HG02759 (cell line): ENCODE measurements around the gene PHLDA2.
A peak's percentile ranks its signal among the peaks of the same experiment; 100 is the strongest.

Source experiments
- ATAC-seq: cut with Tn5 transposase; IDR thresholded peaks from one replicate; pipeline ENCODE4 v1.9.1; 2021; ENCODE audit warnings: mild to moderate bottlenecking, moderate library complexity; ENCODE audit not compliant: unreplicated experiment

The PHLDA2 gene

GRCh38 chr11:2899080-2899783 is 30.0 kb downstream of the PHLDA2 start:
- ATAC-seq = no peak

DNA sequence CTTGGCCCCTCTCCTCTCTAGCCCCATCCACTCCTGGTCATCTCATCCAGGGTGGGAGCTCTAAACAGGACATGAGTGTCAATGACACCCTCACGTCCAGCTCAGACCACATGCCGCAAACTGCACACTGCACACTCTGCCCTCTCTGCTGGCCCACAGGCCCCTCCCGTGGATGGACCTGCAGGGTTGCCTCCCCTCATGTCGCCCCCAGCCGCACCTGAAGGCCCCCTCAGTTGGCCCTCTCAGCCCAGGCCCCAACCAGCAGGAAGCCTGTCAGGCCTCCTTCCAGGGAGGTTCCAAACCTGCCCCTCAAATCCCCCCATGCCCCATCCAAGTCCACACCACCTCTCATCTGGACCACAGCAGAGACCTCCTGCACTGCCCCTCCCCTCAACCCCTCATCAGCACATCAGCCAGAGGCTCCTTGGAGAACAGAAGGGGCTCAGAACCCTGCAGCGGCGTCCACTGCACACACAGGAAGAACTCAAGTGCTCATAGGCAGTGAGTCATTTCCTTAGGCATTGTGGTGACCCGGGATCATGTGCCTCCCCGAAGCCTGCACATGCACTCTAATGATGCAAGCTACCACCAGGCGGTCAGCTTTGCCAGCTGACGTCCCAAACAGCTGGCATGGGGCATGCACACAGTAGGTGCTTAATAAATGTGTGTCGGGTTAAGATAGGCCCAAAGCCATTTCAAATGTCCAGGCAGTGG is 30.7 kb downstream of the PHLDA2 start:
- no peak for ATAC-seq

DNA sequence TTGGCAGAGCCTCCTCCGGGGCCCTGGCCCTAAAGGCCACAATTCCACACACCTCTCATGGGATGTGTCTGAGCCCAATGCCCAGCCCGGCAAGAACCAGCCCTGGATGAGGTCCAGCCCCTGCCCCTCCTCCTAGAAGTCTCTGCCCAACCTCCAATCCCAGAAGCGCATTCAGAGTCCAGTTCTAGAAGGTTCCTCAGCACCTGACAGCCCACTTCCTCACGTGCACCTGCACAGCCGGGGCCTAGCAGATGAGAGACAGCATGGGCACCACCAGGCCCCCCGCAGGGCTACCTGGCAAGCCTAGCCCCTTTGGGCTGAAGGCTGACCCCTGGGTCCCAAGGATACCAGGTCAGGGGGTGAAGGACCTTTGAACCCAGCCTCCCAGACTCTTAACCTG is 32.2 kb downstream of the PHLDA2 start:
- no peak for ATAC-seq

DNA sequence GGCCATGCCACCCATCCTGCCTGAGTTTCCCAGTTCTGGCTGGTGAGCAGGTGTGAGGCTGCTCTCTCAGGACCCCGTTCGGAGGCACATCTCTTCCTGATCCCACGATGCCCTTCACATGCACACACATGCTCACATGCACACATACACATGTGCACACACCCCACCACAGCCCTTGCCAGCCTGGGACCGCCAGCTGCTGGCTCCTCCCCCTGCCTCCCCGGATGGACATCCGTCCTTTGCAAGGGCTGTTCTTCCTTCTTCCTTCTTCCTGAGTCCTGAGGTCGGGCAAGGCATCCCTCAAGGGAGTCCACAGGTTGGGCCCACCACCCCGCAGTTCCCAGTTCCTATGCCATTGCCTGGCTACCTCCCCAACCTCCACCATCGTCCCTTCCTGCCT is 33.2 kb downstream of the PHLDA2 start:
- no peak for ATAC-seq

GRCh38 chr11:2893935-2894334 is 35.3 kb downstream of the PHLDA2 start:
- no peak for ATAC-seq

DNA sequence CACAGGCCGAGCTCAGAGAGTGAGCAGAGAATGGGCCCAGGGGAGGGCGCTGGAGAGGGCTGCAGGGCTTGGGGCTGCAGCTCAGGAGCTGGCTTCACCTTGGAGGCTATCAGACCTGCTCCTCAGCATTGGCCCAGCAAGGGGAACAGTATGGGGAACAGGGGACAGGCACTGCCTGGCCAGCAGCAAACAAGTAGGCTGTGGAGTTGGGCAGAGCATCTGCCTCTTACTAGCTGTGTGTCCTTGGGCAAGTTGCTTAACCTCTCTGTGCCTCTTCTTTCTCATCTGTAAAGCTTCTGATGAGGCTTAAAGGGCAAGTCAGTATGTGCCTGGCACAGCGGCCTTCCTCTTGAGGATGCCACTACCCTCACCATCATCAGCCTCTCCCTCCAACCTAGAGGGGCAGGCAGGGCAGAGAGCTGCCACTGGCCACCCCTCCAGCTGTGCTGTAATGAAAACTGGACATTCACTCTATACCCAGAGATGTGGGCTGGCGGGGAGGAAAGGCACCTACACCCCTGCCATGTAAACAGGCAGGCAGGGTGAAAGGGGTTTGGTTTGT is 36.2 kb downstream of the PHLDA2 start:
- peak; percentile 22 for ATAC-seq

DNA sequence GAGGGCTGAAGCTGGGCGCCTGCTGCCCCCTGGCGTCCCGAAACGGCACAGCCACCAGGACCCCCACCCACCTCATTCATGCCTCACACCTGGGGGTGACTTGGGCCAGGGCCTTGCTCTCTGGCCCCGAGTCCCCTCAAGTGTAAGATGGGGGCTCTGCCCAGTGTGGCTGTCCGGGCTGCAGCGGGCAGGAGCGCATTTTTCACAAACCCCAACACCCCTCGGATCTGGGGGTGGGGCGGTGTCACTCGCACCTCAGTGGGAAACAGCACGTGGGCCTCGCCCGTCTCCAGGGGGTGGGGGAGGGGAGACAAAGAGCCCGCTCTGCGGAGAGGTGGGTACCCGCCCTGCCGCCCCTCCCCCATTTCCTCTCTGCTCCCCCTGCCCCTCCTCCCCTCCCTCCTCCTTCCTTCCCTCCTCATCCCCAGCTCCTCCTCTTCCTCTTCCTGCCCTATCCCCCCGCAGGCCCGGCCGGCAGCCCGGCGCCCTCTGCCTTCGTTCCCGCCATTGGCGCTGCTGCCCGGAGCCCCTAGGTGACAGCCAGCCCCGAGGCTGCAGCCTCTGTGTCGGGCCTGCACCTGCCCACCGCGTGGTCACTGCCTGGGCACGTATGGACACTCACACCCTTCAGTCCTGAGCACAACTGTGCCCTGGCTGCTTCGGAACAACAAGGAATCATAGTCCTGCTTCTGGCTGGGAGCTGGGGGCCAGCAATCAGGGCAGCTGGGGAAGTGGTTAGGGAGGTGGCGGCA is 36.8 kb downstream of the PHLDA2 start:
- peak; percentile 52 for ATAC-seq

GRCh38 chr11:2891326-2892214 is 37.6 kb downstream of the PHLDA2 start:
- ATAC-seq = no peak

DNA sequence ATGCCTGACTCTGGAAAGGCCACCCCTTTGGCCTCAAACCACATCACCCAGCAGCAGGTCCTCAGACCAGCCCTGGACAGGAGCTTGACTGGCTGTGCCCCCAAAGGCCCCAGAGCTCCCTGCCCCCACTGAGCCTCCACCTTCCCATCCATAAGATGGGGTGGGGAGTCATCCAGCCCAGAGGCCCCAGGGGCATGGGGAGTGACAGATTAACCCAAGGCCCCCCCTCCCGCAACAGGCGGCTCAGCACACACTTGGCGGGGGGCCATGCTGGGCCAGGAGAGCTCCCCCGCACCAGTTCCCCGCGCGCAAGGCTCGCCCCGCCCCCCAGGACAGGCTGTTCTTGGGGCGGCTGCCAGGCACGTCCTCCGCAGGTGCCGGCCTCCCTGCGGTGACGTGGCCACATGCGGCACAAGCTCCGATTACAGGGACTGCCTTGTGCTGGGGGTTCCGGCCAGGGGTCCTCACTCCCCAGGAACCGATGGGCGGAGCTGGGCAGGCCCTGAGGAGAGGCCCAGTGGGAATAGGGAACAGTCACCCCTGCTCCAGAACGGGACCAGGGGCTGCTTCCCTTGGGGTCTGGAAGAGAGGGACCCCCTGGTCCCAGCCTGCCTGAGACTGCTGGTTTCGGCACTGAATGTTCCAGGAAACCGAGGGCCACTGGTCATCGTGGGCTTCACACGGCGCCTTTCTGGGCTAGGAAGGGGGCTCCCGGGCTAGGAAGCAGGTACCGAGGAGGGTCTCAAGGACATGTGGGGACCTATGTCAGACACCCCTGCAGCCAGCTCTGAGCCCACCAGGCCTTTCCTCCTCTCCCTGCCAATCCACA is 38.5 kb downstream of the PHLDA2 start:
- no peak for ATAC-seq

- ATAC-seq = no peak
These were observed 39.6 kb downstream of the PHLDA2 start for GRCh38 chr11:2889362-2890273.

DNA sequence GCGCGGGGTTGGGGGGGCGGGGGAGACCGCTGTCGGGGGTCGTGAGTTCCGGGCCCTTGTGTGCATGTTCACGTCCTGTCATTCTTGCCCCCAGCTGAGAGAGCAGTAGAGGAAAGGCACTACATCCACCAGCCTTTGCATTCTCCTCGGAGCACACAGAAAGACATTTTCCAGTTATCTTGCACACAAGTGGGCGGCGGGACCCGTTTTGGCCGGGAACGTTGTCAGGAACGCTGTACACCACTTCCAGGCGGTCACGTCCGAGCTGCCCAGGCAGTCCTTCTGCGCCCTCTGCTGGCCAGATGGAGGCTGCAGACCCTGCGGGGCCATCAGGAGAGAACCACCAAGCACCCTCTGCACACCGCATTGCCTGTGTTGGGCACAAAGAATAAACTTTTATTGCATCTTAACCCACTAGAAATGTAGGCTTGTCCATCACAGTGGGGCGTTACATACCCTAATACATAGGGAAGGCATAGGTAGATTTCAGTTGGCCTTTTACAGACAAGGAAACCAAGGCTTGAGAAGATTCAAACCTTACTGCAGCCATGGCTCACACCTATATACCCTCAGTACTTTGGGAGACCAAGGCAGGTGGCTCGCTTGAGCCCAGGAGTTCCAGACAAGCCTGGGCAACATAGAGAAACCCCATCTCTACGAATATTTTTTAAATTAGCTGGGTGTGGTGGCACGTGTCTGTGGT is 40.8 kb downstream of the PHLDA2 start:
- no peak for ATAC-seq

DNA sequence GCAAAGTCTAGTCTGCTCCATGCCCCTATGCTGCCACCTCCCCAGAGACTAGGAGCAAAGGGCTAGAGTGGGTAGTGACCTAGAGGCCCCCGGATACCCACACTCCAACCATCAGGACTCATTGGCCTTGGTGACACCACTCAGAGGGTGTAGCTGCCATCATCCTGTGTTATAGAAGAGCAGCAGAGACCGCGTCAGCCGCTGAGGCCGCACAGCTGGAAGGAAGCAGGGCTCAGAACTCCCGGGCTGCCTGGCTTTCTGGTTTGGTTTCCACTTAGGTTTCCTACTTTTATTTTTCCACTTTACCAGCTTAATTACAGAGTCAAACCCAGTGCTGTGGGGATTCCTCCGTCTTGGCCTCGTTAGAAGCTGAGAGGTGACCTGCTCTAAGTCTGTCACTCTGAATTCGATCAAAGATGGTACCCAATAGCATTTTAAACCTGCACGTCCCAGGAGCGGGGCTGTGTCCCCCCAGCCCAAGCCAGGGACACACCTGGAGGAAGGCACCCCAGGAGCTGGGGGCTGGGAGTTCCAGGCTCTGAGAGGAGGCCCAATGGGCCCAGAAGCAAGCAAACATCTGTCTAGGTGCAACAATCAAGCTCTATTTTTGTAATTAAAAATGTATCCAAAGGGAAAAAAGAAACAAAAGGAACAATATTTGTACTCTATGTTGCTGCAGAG is 41.6 kb downstream of the PHLDA2 start:
- ATAC-seq = no peak

DNA sequence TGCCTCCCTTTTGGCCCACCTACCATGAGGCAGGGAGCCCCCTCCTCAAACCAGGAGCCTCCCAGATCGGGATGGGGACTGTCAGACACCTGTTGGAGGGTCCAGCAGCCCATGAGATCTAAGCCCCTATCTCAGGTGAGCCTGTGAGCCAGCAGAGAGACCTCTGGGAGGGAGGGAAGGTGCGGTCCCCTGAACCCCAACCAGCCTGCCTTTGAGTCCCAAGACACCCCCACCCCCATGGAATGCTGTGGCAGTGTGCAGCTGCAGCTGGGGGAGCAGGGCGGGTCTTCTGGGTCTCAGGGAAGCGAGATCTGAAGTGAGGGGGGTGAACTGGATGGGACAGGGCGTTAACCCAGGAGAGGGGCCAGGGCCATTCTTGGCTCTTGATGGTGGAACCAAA is 42.3 kb downstream of the PHLDA2 start:
- no peak for ATAC-seq

DNA sequence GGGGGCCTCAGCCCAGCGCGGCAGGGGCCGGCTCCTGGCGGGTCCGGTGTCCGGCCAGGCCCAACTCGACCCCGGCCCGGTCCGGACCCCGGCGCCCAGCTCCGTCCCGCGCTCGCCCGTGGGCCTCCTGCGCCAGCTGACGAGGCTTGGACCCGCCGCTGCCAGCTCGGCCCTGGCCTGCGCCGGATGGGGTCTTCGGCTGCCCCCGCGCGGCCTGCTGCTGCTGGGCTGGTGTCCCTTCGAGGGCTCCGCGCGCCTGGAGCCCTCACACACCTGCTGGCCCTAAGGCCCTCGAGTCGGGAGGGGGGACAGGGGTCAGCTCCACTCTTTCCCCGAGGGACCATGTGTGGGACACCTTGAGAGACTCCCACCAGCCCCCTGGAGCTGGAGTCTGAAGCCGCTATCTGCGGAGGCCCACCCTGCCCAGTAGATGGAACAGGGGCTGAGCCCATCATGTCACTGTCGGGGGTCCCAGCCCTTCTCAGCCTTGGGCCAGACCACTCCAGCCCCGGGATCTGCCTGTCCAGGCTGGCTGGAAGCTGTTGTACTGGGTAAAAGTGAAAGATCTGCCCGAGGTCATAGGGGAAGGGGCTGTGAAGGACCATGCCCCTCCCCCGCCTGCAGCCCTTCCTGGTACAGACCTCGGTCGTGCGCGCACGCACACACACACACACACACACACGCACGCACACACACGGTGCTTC is 42.9 kb downstream of the PHLDA2 start:
- peak; percentile 18 for ATAC-seq

- ATAC-seq = peak; percentile 76
These were observed 43.5 kb downstream of the PHLDA2 start, which contains the start of gene CDKN1C for GRCh38 chr11:2885678-2886081. Gene CDKN1C, minus strand, starts transcription at chr11:2885775. Its CDS starts 319 bp downstream, at chr11:2885456.

DNA sequence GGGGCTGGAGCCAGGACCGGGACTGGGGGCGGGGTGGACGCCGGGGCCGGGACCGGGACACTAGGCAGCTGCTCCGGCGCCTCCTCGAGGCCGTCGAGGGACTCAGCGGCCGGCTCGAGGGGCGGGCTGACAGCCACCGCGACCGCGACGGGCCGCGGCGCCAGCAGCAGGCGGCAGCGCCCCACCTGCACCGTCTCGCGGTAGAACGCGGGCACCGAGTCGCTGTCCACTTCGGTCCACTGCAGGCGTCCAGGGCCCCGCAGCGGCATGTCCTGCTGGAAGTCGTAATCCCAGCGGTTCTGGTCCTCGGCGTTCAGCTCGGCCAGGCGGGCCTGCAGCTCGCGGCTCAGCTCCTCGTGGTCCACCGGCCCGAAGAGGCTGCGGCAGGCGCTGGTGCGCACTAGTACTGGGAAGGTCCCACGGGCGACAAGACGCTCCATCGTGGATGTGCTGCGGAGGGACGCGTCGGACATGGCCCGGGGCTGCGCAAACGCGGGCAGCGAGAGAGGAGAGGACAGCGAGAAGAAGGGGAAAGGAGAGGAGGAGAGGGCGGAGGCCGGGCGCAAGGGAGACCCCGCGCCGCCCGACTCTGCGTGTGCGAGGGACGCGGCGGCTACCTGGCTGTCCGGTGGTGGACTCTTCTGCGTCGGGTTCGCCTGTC is 44.1 kb downstream of the PHLDA2 start:
- no peak for ATAC-seq
